Calu3 (cell line): Measurements from ENCODE around the gene CEP162. TPM values are rescaled to one million over a fixed set of nuclear protein-coding genes. Genes with fewer than 3 reads are reported as not detected.
"Not testable (repeated sequence)": the region's sequence is repeated elsewhere in the genome, so short reads cannot be mapped to it uniquely, and the experiment has no call there.

Experiments used
- BruUV-seq: library from RNA; stranded (reverse); fragments of 400-500 nt; replicated peaks from 2 replicates; lab custom pipeline; 2021; lab: Mats Ljungman, UMichigan
- CTCF ChIA-PET: fragments of 300-600 bp; sonication (Branson Sonifier 250); formaldehyde crosslinking; loops from one replicate; lab custom pipeline; 2022; ENCODE audit warnings: antibody characterized with exemption; lab: Charles Lee
- DNase-seq: peaks from one replicate; pipeline ENCODE4 v3.0.0; 2022
- H3K27ac Mint-ChIP-seq: one replicate; pipeline ENCODE4 v1.8.0; 2022; ENCODE audit warnings: mixed read lengths; ENCODE audit not compliant: unreplicated experiment
- H3K27me3 Mint-ChIP-seq: one replicate; pipeline ENCODE4 v1.8.0; 2022; ENCODE audit warnings: mixed read lengths; ENCODE audit not compliant: unreplicated experiment
- H3K36me3 Mint-ChIP-seq: one replicate; pipeline ENCODE4 v1.8.0; 2022; ENCODE audit warnings: mild to moderate bottlenecking, moderate library complexity, mixed read lengths; ENCODE audit not compliant: insufficient read depth, unreplicated experiment
- H3K4me1 Mint-ChIP-seq: one replicate; pipeline ENCODE4 v1.8.0; 2022; ENCODE audit warnings: mild to moderate bottlenecking, low read depth, mixed read lengths; ENCODE audit not compliant: unreplicated experiment
- H3K4me3 Mint-ChIP-seq: one replicate; pipeline ENCODE4 v1.8.0; 2022; ENCODE audit warnings: mild to moderate bottlenecking, low read depth, moderate library complexity, mixed read lengths; ENCODE audit not compliant: unreplicated experiment
- H3K9me3 Mint-ChIP-seq: one replicate; pipeline ENCODE4 v1.8.0; 2022; ENCODE audit warnings: low read depth, mixed read lengths; ENCODE audit not compliant: unreplicated experiment
- intact Hi-C: fragments of 100-400 bp; cut with micrococcal nuclease; formaldehyde crosslinking; loops from one replicate; pipeline ENCODE4 v1.10.0; 2022; ENCODE audit not compliant: unreplicated experiment
- total RNA-seq: library from RNA; stranded (reverse); gene quantifications from 2 replicates; pipeline ENCODE4 v1.2.3, GENCODE V29; 2022
- TF ChIP-seq, protein P1 (sequence below): fragments of 200-600 bp; IDR thresholded peaks from one replicate; pipeline ENCODE4 v1.8.0; 2022; ENCODE audit warnings: antibody characterized with exemption; ENCODE audit not compliant: unreplicated experiment

Gene CEP162
- total RNA-seq, 1 experiment from 2014 or later: 8.2 TPM

DNA sequence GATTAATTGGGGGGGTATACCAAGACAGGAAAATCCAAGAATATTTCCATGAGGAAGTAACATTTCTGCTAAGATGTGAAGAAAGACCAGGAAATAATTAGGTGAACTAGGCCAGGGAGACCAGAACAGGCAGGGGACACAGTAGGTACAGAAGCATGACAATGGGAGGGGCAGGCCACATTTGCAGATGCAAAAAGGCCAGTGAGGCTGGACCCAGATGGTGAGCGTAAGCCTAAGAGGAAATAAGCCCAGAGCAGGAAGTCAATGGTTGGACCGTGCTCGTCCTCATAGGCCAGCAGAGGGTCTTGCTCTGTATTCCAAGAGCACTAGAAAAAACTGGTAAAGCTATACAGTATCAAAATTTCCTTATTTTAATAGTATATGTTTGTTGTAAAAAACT is 9.4 kb downstream of the CEP162 start:
- BruUV-seq: no TSS peak
- Mint-ChIP-seq H3K4me3 (no peak overlapping the region), H3K4me1 (no peaks in the 10 kb centered on the region), H3K9me3 (no peaks in the 10 kb centered on the region), H3K27ac (no peak overlapping the region), H3K27me3 (no peaks in the 10 kb centered on the region), H3K36me3 (no peaks in the 10 kb centered on the region)
- CTCF ChIA-PET: no interaction called here
- intact Hi-C loops: loop anchor here (10.0 kb wide), 1 partner anchor 193 kb away; no protein-coding TSS in a partner anchor
- TF ChIP-seq, protein P1, sequence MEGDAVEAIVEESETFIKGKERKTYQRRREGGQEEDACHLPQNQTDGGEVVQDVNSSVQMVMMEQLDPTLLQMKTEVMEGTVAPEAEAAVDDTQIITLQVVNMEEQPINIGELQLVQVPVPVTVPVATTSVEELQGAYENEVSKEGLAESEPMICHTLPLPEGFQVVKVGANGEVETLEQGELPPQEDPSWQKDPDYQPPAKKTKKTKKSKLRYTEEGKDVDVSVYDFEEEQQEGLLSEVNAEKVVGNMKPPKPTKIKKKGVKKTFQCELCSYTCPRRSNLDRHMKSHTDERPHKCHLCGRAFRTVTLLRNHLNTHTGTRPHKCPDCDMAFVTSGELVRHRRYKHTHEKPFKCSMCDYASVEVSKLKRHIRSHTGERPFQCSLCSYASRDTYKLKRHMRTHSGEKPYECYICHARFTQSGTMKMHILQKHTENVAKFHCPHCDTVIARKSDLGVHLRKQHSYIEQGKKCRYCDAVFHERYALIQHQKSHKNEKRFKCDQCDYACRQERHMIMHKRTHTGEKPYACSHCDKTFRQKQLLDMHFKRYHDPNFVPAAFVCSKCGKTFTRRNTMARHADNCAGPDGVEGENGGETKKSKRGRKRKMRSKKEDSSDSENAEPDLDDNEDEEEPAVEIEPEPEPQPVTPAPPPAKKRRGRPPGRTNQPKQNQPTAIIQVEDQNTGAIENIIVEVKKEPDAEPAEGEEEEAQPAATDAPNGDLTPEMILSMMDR: no peak
- DNase-seq: no peak

- Mint-ChIP-seq H3K27me3 (no peaks in the 10 kb centered on the region), H3K36me3 (no peaks in the 10 kb centered on the region), H3K9me3 (no peaks in the 10 kb centered on the region), H3K27ac (no peak overlapping the region), H3K4me3 (no peak overlapping the region), H3K4me1 (no peaks in the 10 kb centered on the region)
- BruUV-seq: no TSS peak
- intact Hi-C loops: loop anchor here (10.0 kb wide), 1 partner anchor 188 kb away; no protein-coding TSS in a partner anchor
- CTCF ChIA-PET: no interaction called here
- TF ChIP-seq, protein P1: no peak
- no peak for DNase-seq
Observed at GRCh38 chr6:84213217-84213616, 14.2 kb downstream of the CEP162 start.

GRCh38 chr6:84204011-84204410 is 23.4 kb downstream of the CEP162 start:
- BruUV-seq: no TSS peak
- Mint-ChIP-seq H3K36me3 (no peaks in the 10 kb centered on the region), H3K4me3 (no peak overlapping the region), H3K4me1 (no peaks in the 10 kb centered on the region), H3K9me3 (no peaks in the 10 kb centered on the region), H3K27me3 (no peaks in the 10 kb centered on the region), H3K27ac (no peak overlapping the region)
- TF ChIP-seq, protein P1: no peak
- intact Hi-C loops: no loop called here
- CTCF ChIA-PET: no interaction called here
- no peak for DNase-seq

DNA sequence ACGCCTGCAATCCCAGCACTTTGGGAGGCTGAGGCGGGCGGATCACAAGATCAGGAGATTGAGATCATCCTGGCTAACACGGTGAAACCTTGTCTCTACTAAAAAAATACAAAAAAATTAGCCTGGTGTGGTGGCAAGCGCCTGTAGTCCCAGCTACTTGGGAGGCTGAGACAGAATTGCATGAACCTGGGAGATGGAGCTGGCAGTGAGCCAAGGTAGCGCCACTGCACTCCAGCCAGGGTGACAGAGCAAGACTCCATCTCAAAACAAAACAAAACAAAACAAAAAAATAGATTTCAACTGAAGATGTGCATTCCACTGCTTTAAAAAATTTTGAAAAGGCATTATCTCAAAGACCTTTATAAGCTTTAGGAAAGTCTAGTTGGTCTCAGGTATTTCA is 27.5 kb downstream of the CEP162 start:
- DNase-seq, H3K27me3 Mint-ChIP-seq, H3K27ac Mint-ChIP-seq, H3K9me3 Mint-ChIP-seq, intact Hi-C loops, H3K36me3 Mint-ChIP-seq, H3K4me3 Mint-ChIP-seq, BruUV-seq, CTCF ChIA-PET, H3K4me1 Mint-ChIP-seq: not testable (repeated sequence)

DNA sequence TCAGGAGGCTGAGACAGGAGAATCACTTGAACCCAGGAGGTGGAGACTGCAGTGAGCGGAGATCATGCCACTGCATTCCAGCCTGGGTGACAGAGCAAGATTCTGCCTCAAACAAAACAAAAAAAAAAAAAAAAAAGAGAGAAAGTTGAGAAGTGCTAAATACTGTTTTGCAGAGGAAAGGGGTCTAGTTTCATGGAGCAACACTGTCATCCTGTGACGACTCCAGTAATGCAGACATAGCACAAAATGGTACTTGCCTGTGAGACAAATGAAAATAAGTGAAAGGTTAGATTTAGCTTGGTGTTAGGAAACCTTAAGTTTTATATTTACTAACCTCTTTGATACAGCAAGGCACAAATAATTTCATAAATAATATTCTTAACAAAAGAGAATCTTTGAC is 29.7 kb downstream of the CEP162 start:
- no peaks in the 10 kb centered on the region for H3K27me3 Mint-ChIP-seq
- peaks cover 10% of the 10 kb centered on the region for H3K4me1 Mint-ChIP-seq
- TF ChIP-seq, protein P1: no peak
- H3K36me3 Mint-ChIP-seq: peaks cover 6% of the 10 kb centered on the region
- intact Hi-C loops: no loop called here
- DNase-seq: no peak
- no peak overlapping the region for H3K27ac Mint-ChIP-seq
- BruUV-seq: no TSS peak
- CTCF ChIA-PET: no interaction called here
- H3K4me3 Mint-ChIP-seq: no peak overlapping the region
- no peaks in the 10 kb centered on the region for H3K9me3 Mint-ChIP-seq
